ENCODE results near the gene TGFB1. TPM values are rescaled to one million over a fixed set of nuclear protein-coding genes. Genes with fewer than 3 reads are reported as not detected.

TGFB1 gene
- total RNA-seq, 2 experiments from 2014 or later: 86.2 to 99.0 TPM

Other genes starting within 250 kb of the TGFB1 start
- not detected for gene CYP2F1, start 239.5 kb downstream of the TGFB1 start, total RNA-seq
- gene CYP2S1, start 160.7 kb downstream of the TGFB1 start, total RNA-seq: under 1 TPM; 0.46 to 0.84 TPM
- gene AXL, start 134.7 kb downstream of the TGFB1 start, total RNA-seq: under 1 TPM; 0.28 to 0.50 TPM
- 100 to 1,000 TPM; 263 to 312 TPM for gene HNRNPUL1, start 89.5 kb downstream of the TGFB1 start, total RNA-seq
- 10 to 100 TPM; 21.2 to 21.4 TPM for gene CCDC97, start 43.8 kb downstream of the TGFB1 start, total RNA-seq
- 1 to 10 TPM; 4.0 to 5.2 TPM for gene B9D2, start 10.2 kb upstream of the TGFB1 start, total RNA-seq
- gene TMEM91, start 22.6 kb upstream of the TGFB1 start, total RNA-seq: 1 to 10 TPM; 3.0 to 4.0 TPM
- 10 to 100 TPM; 32.7 to 47.8 TPM for gene EXOSC5, start 43.4 kb upstream of the TGFB1 start, total RNA-seq
- gene BCKDHA, start 43.9 kb upstream of the TGFB1 start, total RNA-seq: 10 to 100 TPM; 14.5 to 25.4 TPM
- under 1 TPM in 1 of 2 experiments, not detected in 1; 0.41 TPM for gene B3GNT8, start 73.5 kb upstream of the TGFB1 start, total RNA-seq
- 10 to 100 TPM; 52.5 to 66.3 TPM for gene DMAC2, start 86.0 kb upstream of the TGFB1 start, total RNA-seq
- not detected for gene ERICH4, start 89.2 kb upstream of the TGFB1 start, total RNA-seq
- gene CEACAM21, start 222.2 kb upstream of the TGFB1 start, total RNA-seq: 10 to 100 TPM; 22.1 to 27.6 TPM

All from activated CD4-positive, alpha-beta T cell treated with anti-CD3 and anti-CD28 coated beads for 36 hours (primary cell).